Measurements from ENCODE around the gene ACSS2. TPM values are rescaled to one million over a fixed set of nuclear protein-coding genes. Genes with fewer than 3 reads are reported as not detected.
A peak's percentile ranks its signal among the peaks of the same experiment; 100 is the strongest.
"Not testable (repeated sequence)": the region's sequence is repeated elsewhere in the genome, so short reads cannot be mapped to it uniquely, and the experiment has no call there.

Gene ACSS2
- total and polyA plus RNA-seq, 7 experiments from 2014 or later = 14.6 to 51.7 (median 37.5) TPM

- H3K9me3 ChIP-seq (ENCODE audit: control insufficient read depth in 2 of 3, low read length in 3 of 3); CTCF ChIA-PET; ATAC-seq; H3K4me1 ChIP-seq (ENCODE audit: control insufficient read depth in 2 of 2, insufficient read depth in 2 of 2, low read length in 2 of 2); H3K27ac ChIP-seq (ENCODE audit: low read depth, low read length); H3K27me3 ChIP-seq (ENCODE audit: control insufficient read depth in 2 of 2, insufficient read depth in 2 of 2, low read length in 2 of 2); H3K9me3 Mint-ChIP-seq; intact Hi-C loops (cut with micrococcal nuclease); H3K27ac Mint-ChIP-seq; H3K4me3 ChIP-seq (ENCODE audit: low read length); H3K27me3 Mint-ChIP-seq; H3K4me3 Mint-ChIP-seq; DNase-seq: not testable (repeated sequence)
- POLR2A ChIA-PET = interaction anchor here (0.6 kb wide), 3 partner anchors 33 to 298 kb away, joined by 3 read pairs; no protein-coding TSS in a partner anchor
- Mint-ChIP-seq H3K4me1 (peaks cover 14 to 49% (median 32%) of the 10 kb centered on the region in 7 donors), H3K36me3 (peaks cover 0 to 29% (median 21%) of the 10 kb centered on the region in 5 donors)
- peaks cover 0 to 24% (median 0%) of the 10 kb centered on the region in 3 experiments for H3K36me3 ChIP-seq (ENCODE audit: control insufficient read depth in 2 of 3, insufficient read depth in 3 of 3, low read length in 3 of 3)
Measured at GRCh38 chr20:34880971-34881370, 4.6 kb downstream of the ACSS2 start.

DNA sequence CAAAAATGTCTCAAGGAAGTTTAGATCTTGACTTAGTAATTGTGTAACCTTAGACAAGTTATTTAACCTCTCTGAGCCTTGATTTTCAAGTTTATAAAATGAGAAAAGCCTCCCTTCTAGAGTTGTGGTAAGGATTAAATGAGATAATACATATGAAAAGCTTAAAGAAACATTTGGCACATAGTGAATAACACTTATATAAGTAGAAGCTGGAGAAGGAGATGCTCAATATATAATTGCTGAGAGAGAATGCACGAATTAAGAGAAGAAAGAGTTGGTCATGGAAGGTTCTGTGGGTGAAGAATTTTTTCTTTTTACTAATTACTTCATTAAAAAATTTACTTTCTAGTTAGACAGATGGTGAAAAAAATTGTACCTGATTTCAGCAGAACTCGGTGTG lies 5.3 kb downstream of the ACSS2 start:
- Mint-ChIP-seq H3K36me3 (peaks cover 0 to 31% (median 21%) of the 10 kb centered on the region in 5 donors), H3K4me1 (peaks cover 10 to 47% (median 27%) of the 10 kb centered on the region in 7 donors), H3K27ac (peak overlapping the region in 3 of 9 donors; percentile 6 to 65 (median 44)), H3K27me3 (no peaks in the 10 kb centered on the region), H3K4me3 (no peak overlapping the region), H3K9me3 (no peaks in the 10 kb centered on the region)
- Histone ChIP-seq H3K36me3 (ENCODE audit: control insufficient read depth in 2 of 3, insufficient read depth in 3 of 3, low read length in 3 of 3) (peaks cover 0 to 25% (median 0%) of the 10 kb centered on the region in 3 experiments), H3K27ac (ENCODE audit: low read depth, low read length) (no peak overlapping the region), H3K9me3 (ENCODE audit: control insufficient read depth in 2 of 3, low read length in 3 of 3) (no peaks in the 10 kb centered on the region), H3K4me3 (ENCODE audit: low read length) (no peak overlapping the region), H3K27me3 (ENCODE audit: control insufficient read depth in 2 of 2, insufficient read depth in 2 of 2, low read length in 2 of 2) (no peaks in the 10 kb centered on the region), H3K4me1 (ENCODE audit: control insufficient read depth in 2 of 2, insufficient read depth in 2 of 2, low read length in 2 of 2) (peaks cover 5% of the 10 kb centered on the region in 2 donors)
- POLR2A ChIA-PET = no interaction called here
- DNase-seq (no peak), ATAC-seq (no peak)
- CTCF ChIA-PET = no interaction called here
- intact Hi-C loops (cut with micrococcal nuclease) = no loop called here

- Mint-ChIP-seq H3K9me3 (no peaks in the 10 kb centered on the region), H3K4me1 (peaks cover 4 to 38% (median 15%) of the 10 kb centered on the region in 7 donors), H3K27me3 (no peaks in the 10 kb centered on the region), H3K27ac (peak overlapping the region in 5 of 9 donors; percentile 2 to 39 (median 20)), H3K36me3 (peaks cover 0 to 32% (median 21%) of the 10 kb centered on the region in 5 donors), H3K4me3 (no peak overlapping the region)
- no peaks in the 10 kb centered on the region for H3K4me1 ChIP-seq (ENCODE audit: control insufficient read depth in 2 of 2, insufficient read depth in 2 of 2, low read length in 2 of 2)
- no peak for DNase-seq
- no peaks in the 10 kb centered on the region for H3K27me3 ChIP-seq (ENCODE audit: control insufficient read depth in 2 of 2, insufficient read depth in 2 of 2, low read length in 2 of 2)
- no peak overlapping the region for H3K4me3 ChIP-seq (ENCODE audit: low read length)
- CTCF ChIA-PET = interaction anchor here (1.0 kb wide), 1 partner anchor 9 kb away, joined by 3 read pairs; no protein-coding TSS in a partner anchor
- H3K9me3 ChIP-seq (ENCODE audit: control insufficient read depth in 2 of 3, low read length in 3 of 3) = no peaks in the 10 kb centered on the region
- POLR2A ChIA-PET = interaction anchor here (0.7 to 1.2 kb wide), 2 partner anchors 9 to 35 kb away, joined by 3 to 6 read pairs; no protein-coding TSS in a partner anchor
- intact Hi-C loops (cut with micrococcal nuclease) = no loop called here
- no peak for ATAC-seq
- H3K36me3 ChIP-seq (ENCODE audit: control insufficient read depth in 2 of 3, insufficient read depth in 3 of 3, low read length in 3 of 3) = peaks cover 0 to 27% (median 0%) of the 10 kb centered on the region in 3 experiments
- no peak overlapping the region for H3K27ac ChIP-seq (ENCODE audit: low read depth, low read length)
Measured at GRCh38 chr20:34883087-34883688, 6.8 kb downstream of the ACSS2 start.

GRCh38 chr20:34883809-34884208 lies 7.4 kb downstream of the ACSS2 start:
- ATAC-seq = no peak
- H3K27me3 Mint-ChIP-seq = peaks cover 0 to 3% (median 0%) of the 10 kb centered on the region in 5 donors
- H3K27ac Mint-ChIP-seq = peak overlapping the region in 1 of 9 donors; percentile 19

GRCh38 chr20:34884260-34884659 lies 7.8 kb downstream of the ACSS2 start:
- DNase-seq = no peak
- Histone ChIP-seq H3K9me3 (ENCODE audit: control insufficient read depth in 2 of 3, low read length in 3 of 3) (no peaks in the 10 kb centered on the region), H3K4me3 (ENCODE audit: low read length) (no peak overlapping the region), H3K4me1 (ENCODE audit: control insufficient read depth in 2 of 2, insufficient read depth in 2 of 2, low read length in 2 of 2) (no peaks in the 10 kb centered on the region), H3K27me3 (ENCODE audit: control insufficient read depth in 2 of 2, insufficient read depth in 2 of 2, low read length in 2 of 2) (no peaks in the 10 kb centered on the region), H3K36me3 (ENCODE audit: control insufficient read depth in 2 of 3, insufficient read depth in 3 of 3, low read length in 3 of 3) (peaks cover 0 to 27% (median 0%) of the 10 kb centered on the region in 3 experiments), H3K27ac (ENCODE audit: low read depth, low read length) (no peak overlapping the region)
- Mint-ChIP-seq H3K27me3 (peaks cover 0 to 3% (median 0%) of the 10 kb centered on the region in 5 donors), H3K36me3 (peaks cover 0 to 34% (median 25%) of the 10 kb centered on the region in 5 donors), H3K4me3 (no peak overlapping the region), H3K27ac (no peak overlapping the region), H3K4me1 (peaks cover 3 to 36% (median 12%) of the 10 kb centered on the region in 7 donors), H3K9me3 (peaks cover 0 to 2% (median 0%) of the 10 kb centered on the region in 11 donors)
- ATAC-seq = no peak
- intact Hi-C loops (cut with micrococcal nuclease) = no loop called here
- POLR2A ChIA-PET = no interaction called here
- CTCF ChIA-PET = interaction anchor here (0.6 to 1.0 kb wide), 2 partner anchors 10 to 1337 kb away, joined by 3 read pairs; no protein-coding TSS in a partner anchor

More at GRCh38 chr20:34883809-34884208, 7.4 kb downstream of the ACSS2 start:
- DNase-seq = no peak
- Histone ChIP-seq H3K36me3 (ENCODE audit: control insufficient read depth in 2 of 3, insufficient read depth in 3 of 3, low read length in 3 of 3) (peaks cover 0 to 27% (median 0%) of the 10 kb centered on the region in 3 experiments), H3K27ac (ENCODE audit: low read depth, low read length) (no peak overlapping the region), H3K9me3 (ENCODE audit: control insufficient read depth in 2 of 3, low read length in 3 of 3) (no peaks in the 10 kb centered on the region), H3K4me3 (ENCODE audit: low read length) (no peak overlapping the region), H3K27me3 (ENCODE audit: control insufficient read depth in 2 of 2, insufficient read depth in 2 of 2, low read length in 2 of 2) (no peaks in the 10 kb centered on the region), H3K4me1 (ENCODE audit: control insufficient read depth in 2 of 2, insufficient read depth in 2 of 2, low read length in 2 of 2) (no peaks in the 10 kb centered on the region)
- Mint-ChIP-seq H3K9me3 (peaks cover 0 to 2% (median 0%) of the 10 kb centered on the region in 11 donors), H3K4me1 (peaks cover 6 to 39% (median 15%) of the 10 kb centered on the region in 7 donors), H3K4me3 (no peak overlapping the region), H3K36me3 (peaks cover 0 to 36% (median 25%) of the 10 kb centered on the region in 5 donors)
- ChIA-PET CTCF (interaction anchor here (1.0 kb wide), 1 partner anchor 10 kb away, joined by 3 read pairs; no protein-coding TSS in a partner anchor), POLR2A (interaction anchor here (0.7 to 1.2 kb wide), 2 partner anchors 9 to 35 kb away, joined by 3 to 6 read pairs; no protein-coding TSS in a partner anchor)
- intact Hi-C loops (cut with micrococcal nuclease) = no loop called here

GRCh38 chr20:34886122-34886521 lies 9.7 kb downstream of the ACSS2 start:
- intact Hi-C loops (cut with micrococcal nuclease) = no loop called here
- H3K4me3 Mint-ChIP-seq = no peak overlapping the region
- no peak for ATAC-seq
- no peak overlapping the region for H3K4me3 ChIP-seq (ENCODE audit: low read length)
- peaks cover 10 to 45% (median 26%) of the 10 kb centered on the region in 7 donors for H3K4me1 Mint-ChIP-seq
- POLR2A ChIA-PET = interaction anchor here (1.2 kb wide), 1 partner anchor 9 kb away, joined by 5 read pairs; no protein-coding TSS in a partner anchor
- CTCF ChIA-PET = no interaction called here
- peaks cover 0 to 2% (median 0%) of the 10 kb centered on the region in 11 donors for H3K9me3 Mint-ChIP-seq
- DNase-seq = no peak
- H3K36me3 Mint-ChIP-seq = peaks cover 0 to 41% (median 26%) of the 10 kb centered on the region in 5 donors
- H3K36me3 ChIP-seq (ENCODE audit: control insufficient read depth in 2 of 3, insufficient read depth in 3 of 3, low read length in 3 of 3) = peaks cover 0 to 27% (median 0%) of the 10 kb centered on the region in 3 experiments
- H3K27me3 ChIP-seq (ENCODE audit: control insufficient read depth in 2 of 2, insufficient read depth in 2 of 2, low read length in 2 of 2) = no peaks in the 10 kb centered on the region
- H3K27ac Mint-ChIP-seq = peak overlapping the region in 1 of 9 donors; percentile 12
- H3K9me3 ChIP-seq (ENCODE audit: control insufficient read depth in 2 of 3, low read length in 3 of 3) = no peaks in the 10 kb centered on the region
- H3K27ac ChIP-seq (ENCODE audit: low read depth, low read length) = no peak overlapping the region
- peaks cover 0 to 3% (median 0%) of the 10 kb centered on the region in 5 donors for H3K27me3 Mint-ChIP-seq
- no peaks in the 10 kb centered on the region for H3K4me1 ChIP-seq (ENCODE audit: control insufficient read depth in 2 of 2, insufficient read depth in 2 of 2, low read length in 2 of 2)
